Activated T-cell treated with anti-CD3 and anti-CD28 coated beads for 24 hours (primary cell): ENCODE measurements around the gene METTL1.

Source experiments
- DNase-seq: peaks from one replicate; pipeline ENCODE4 v3.0.0-alpha.2; 2020; ENCODE audit warnings: low read depth

METTL1 gene

GRCh38 chr12:57737467-57738460, 34.1 kb downstream of the METTL1 start:
- no peak for DNase-seq

- DNase-seq, result no peak
Measured at GRCh38 chr12:57736741-57737466, 35.0 kb downstream of the METTL1 start.

DNA sequence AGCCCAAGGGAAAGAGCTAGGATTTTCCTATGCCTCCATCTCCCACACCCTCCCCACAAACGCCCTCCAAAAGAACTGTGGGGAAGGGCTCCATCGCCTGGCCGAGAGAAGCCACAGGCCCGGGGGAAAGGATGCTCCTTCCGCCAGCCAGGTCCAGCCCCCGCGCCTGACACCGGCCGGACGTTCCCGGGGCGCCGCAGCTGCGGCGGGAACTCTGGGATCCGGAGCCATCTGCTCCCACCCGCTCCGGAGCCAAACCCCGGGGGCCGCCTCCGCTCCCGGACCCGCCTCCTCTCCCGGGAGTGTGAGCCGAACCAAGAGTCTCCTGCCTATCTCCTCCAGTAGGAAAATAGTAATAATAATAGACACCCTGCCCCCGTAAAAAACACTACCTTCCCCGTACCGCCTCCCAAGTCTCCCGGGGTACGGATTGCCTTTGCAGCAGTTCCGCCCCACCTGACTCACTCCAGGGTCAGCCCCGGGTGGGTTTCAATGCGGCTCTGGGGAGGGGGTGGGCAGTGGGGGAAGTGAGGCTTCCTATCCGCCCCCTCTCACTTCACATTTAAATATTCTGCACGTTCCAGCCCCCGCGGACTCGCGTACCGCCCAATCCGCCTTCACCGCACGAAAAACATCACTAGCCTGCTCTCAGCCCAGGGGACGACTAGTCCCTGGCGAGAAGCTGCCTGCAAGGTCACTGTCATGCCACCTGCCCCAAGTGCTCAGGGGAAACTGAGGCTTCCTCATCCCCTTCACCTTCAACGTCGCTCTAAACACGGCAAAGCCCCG, 35.8 kb downstream of the METTL1 start:
- DNase-seq, result no peak

- DNase-seq, result no peak
Measured at GRCh38 chr12:57735198-57735855, 36.6 kb downstream of the METTL1 start.

DNA sequence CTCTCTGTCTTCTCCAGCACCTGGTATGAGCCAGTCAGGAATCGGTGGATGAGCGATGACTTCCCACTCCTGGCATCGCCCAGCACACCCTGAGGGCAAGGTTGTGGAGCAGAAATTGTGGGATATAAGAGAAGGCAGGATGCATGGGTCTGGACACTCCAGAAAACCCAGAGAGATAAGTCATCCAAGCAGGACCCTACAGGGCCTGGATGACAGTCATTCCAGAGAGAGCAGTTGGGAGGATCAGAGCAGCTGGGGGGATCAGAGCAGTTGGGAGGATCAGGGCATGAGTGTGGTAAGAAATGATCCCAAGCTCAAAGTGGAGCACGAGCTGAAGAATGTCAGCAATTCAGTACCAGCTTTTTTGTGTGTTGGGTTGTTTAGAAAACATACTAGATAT, 37.3 kb downstream of the METTL1 start:
- DNase-seq, result no peak

DNA sequence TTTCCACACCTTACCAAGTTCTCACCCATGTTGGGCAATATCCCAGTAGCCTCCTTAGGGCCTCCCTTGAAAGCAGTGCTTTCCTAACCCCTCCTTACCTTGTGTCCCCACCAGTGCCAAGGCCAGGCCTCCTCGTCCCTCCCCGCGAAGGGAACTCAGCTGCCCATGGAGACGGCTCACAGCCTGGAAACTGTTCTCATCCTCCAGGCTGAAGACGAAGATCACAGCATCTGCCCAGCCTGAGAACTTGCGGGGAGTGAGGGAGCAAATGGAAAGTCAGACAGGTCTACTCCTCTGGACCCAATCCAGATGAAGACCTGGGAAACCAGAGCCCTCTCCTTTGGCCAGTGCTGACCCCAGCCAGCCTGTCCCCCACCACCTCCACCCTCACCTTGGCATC, 38.0 kb downstream of the METTL1 start:
- no peak for DNase-seq

DNA sequence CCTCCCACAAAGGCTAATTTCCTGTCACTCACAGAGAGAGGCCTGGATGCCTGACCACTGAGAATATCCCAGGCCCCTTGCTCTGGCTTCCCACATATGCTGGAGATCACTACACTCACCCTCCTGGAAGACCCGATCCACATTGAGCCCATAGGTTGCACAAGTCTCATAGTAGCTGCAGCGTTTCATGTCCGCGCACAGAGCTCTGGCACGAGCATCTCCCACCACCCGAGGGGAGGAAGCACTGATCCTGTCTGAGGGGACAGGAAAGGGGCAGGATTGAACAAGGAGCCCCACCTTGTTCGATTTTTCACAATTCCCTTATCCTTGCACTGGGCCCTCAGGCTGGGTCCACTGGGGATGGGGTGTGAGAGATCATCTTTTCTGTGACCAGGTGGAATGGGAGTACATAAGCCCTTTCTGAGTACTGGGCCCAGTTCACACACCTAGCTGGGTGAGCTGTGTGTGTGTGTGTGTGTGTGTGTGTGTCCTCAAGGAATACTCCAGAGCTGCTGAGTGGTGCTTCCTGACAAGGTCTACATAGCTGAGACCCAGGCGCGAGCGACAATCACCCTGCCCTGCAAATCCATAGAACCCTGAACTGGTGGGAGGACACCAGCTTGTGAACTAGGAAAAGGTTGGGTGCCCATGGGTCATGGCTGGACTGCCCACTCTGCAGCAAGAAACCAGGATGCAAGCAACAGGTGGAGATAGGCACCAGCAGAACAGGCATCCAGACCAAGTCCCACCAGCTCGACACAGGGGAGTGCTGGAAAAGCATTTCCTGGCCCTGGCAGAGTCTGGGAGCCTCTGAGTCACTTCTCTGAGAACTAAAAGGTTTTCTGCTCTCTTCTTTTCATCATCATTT, 38.9 kb downstream of the METTL1 start:
- DNase-seq, result no peak

DNA sequence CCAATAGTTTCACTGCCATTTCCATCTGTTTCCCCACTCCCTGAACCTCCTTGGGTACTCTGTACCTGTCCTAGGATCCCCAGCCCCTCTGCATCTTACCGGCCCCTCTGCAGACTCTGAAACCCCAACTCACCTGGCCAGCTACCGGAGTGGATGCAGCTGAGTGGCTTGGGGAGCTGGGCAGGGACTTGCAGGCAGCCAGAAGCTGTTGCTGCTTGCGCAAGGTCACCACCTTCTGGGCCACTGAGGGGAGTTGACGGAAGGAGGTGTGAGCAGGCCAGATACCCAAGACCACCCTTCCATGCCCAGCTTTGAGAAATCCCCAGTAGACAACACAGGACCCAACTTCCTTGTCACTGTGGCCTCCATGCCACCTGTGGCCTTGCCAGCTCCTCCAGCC, 39.6 kb downstream of the METTL1 start:
- DNase-seq, result no peak

GRCh38 chr12:57731411-57732080, 40.4 kb downstream of the METTL1 start:
- DNase-seq, result no peak

DNA sequence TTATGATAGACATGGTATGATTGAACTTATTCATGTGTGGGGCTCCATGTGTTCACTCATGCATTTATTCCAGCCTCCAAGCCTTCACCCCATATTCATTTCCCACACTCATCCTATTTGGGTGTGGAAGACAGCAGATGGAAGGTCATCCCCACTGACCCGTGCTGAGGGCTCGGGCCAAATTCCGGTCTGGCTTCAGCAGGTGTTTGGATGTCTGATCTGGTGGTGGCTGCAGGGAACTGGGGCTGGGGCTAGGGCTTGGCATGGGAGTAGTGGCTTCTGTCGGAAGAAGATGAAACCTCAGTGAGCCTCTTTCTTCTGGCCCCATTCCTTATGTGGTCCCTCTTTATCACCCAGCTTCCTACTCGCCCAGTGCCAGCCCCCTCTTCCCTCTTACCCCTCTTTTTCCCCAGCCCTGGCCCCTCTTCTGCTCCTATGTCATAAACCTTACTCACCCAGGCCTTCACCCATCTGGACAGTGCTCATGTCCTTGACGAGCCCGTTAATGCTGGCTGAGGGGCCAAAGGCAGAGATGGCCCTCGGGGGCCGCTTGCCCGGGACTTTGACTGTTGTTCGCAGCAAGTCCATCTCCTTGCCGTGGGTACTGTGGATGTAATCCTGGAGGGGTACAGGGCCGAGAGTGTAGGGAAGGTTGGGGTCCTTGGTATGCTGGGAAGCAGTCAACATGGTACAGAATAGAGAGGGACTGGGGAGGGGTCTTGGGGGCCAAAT, 41.4 kb downstream of the METTL1 start:
- no peak for DNase-seq

DNA sequence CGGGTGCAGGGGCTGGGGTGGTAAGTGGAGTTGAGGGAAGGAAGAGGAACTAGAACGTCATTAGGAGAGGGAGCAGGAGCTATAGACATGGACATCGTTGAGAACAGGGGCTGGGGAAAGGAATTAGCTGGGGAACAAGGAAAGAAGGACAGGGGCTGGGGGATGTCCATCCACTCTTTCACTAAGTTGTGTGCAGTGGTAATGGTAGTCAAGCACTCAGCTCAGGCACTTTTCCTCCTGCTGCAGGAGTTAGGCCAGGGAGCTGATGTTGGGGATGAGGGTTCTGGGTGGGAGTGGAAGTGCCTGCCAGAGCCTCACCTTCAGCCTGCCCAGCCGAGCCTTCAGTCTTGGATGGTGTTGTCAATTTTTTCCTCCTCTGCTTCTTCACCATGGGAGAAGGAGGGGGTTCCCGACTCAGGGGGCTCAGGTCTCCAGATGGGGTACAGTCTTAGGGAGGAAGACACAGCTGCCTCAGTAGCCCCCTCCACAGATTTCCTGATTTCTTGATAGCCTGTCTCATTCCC, 42.5 kb downstream of the METTL1 start:
- no peak for DNase-seq

DNA sequence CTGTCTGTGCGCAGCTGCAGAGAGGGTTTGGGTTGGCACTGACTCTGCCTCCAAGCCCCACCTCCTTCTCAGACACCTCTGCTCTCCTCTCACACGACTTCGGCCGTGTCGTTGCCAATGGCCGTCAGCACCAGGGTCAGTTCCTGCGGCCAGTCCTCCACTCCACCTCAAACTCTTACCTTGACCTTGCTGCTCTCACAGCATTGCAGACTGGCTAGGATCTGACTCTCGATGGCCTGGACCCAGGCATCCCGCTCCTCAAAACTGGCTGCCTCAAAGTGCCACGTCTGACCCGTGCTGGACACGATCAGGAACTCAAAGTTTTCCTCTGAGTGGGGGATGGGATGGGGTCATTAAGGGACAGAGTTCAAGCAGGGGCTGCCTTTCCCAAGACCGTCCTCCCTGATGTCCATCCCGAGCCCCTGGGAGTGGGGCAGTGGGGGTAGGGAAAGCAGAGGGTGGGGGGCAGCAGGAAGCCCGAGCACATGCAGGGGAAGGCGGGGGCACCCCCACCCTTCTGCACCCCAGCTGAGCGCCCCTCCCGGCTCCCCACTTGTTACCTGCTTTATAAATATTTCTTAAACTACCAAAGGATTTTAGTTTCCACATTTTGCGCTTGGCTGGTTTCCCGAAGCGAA, 44.0 kb downstream of the METTL1 start:
- no peak for DNase-seq

GRCh38 chr12:57726884-57727757, 44.8 kb downstream of the METTL1 start:
- no peak for DNase-seq

DNA sequence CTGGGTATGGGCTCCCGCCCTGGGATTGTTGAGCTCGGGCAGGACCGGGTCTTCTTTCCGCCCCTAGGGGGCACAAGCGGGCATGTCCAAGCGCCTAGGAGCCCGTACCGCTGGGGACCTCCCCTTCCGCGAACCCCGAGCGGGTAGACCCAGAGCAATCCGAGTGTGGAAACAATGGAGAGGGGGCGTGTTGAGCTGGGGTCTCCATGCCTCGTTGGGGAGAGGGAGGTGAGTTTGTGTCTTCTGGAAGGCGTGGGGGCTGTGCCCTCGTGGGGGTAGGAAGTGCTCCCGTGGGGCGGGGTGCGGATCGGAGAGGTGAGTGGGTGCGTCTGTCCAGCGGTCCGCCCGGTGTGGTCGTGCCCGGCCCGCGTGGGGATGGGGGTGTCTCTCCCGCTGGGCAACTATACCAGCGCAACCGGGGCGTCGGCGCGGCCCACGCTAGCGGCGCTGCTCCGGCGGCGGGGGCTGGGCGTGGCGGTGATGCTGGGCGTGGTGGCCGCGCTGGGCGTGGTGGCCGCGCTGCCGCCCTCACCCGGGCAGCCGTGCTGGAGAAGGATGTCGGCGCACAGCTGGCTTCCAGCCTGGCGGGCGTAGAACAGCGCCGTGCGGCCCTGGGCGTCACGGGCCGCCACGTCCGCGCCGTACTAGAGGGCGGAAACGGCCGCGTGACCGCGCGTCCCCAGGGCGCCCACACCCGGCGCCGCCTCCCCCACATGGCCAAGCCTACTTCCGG, 45.6 kb downstream of the METTL1 start:
- no peak for DNase-seq

DNA sequence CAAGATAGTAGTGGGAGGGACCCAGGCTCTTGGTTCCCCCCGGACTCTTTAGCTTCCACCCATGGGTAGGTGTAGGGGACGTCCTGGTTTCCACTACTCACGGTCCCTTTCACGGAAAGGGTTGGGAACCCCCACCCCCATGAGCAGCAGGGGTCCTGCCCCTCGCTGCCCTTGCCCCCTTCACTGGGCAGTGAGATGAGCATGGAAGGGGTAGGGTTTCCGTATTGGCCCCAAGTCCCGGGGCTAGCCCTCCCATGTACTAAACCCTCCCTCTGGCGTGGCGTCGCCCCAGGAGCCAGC, 46.1 kb downstream of the METTL1 start:
- DNase-seq, result no peak

DNA sequence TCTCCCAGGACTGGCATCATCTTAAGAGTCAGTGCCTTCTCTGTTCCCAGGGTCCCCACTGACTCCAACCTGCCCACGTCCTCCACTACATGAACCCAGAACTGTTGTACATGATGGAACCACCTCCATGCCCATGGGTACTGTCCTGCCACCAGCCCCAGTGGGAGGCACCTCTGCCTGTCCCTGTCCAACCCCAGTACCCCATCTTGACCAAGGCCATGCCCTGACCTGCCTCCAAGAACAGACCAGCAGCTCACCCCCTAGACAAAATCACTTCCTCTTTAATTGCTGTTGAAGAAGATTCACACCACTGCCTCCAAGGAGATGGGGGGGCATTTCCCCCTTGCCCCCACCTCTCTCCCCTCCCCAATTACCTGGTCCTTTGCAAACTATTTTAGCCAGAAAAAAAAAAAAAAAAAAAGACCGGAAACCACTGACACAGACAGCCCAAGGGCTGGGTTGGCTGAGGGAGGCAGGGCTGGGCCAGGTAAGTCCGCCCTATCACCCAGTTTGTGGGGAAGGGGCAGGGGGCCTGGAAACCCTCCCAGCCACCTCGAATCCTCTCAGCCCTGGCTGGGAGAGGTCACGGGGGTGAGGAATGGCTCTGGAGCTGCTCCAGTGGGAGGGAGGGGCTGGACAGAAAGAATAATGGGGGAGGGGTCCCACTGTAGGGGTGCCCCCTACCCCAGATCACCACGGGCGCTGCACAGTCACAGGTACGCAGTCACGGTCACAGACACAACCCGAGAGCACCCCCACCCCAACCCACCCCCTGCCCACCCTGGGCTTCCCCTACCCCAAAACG, 46.8 kb downstream of the METTL1 start:
- no peak for DNase-seq
